ENCODE data around the gene TAC3.

TAC3 gene

DNA sequence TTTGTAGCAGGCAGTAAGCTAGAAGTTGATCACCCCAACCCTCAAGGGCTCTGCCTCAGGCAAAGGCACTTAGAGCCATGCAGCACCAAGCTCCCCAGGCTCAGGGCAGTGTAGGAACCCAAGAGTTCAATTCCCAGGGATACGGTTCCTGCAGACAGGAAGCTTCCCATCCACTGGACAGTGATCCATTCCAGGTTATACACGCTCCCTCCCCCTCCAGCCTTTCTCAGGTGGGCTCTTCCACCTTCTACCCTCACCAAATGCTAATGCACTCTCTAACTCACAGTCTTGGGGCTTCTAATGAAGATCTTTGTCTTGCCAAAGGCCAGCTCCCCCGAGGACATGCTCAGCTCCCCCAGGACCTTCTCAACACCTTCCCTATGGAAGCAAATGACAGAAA lies 20.9 kb upstream of the TAC3 start:
- no peak overlapping the region for H2AFZ ChIP-seq (ENCODE audit: low read depth, low read length)
- H3K9me3 ChIP-seq (ENCODE audit: control insufficient read depth, low read length): no peaks in the 10 kb centered on the region
- H3K4me3 ChIP-seq (ENCODE audit: insufficient read depth in 1 of 2, low read depth in 1 of 2, low read length in 2 of 2): no peak overlapping the region
- H3K4ac ChIP-seq (ENCODE audit: low read depth in 1 of 2, low read length in 2 of 2): no peak overlapping the region
- H3K23ac ChIP-seq (ENCODE audit: low read length in 2 of 2): no peak overlapping the region
- 72% methylated on average over 3 of the region's 3 CpGs for WGBS
- H2AK5ac ChIP-seq (ENCODE audit: low read length, severe bottlenecking): no peak overlapping the region
- H4K91ac ChIP-seq (ENCODE audit: low read length): no peak overlapping the region
- H3K4me2 ChIP-seq (ENCODE audit: low read length, poor library complexity, severe bottlenecking): no peak overlapping the region
- no peak overlapping the region for H2BK5ac ChIP-seq (ENCODE audit: low read depth, low read length, poor library complexity, severe bottlenecking)
- no peak overlapping the region for H2BK15ac ChIP-seq (ENCODE audit: low read depth, poor library complexity, severe bottlenecking)
- no peak overlapping the region for H3K18ac ChIP-seq (ENCODE audit: low read depth in 1 of 2, low read length in 2 of 2)
- H3K9ac ChIP-seq (ENCODE audit: low read length): no peak overlapping the region
- H3K27me3 ChIP-seq (ENCODE audit: control insufficient read depth in 1 of 2, insufficient read depth in 1 of 2, low read length in 2 of 2): peaks cover 66 to 86% of the 10 kb centered on the region in 2 experiments
- no peak overlapping the region for H4K8ac ChIP-seq (ENCODE audit: low read length)
- no peaks in the 10 kb centered on the region for H3K79me1 ChIP-seq (replicated peaks; ENCODE audit: low read length, poor library complexity, severe bottlenecking)
- no peak for DNase-seq
- H2BK120ac ChIP-seq (ENCODE audit: low read depth, low read length): no peak overlapping the region
- no peak overlapping the region for H2BK12ac ChIP-seq (ENCODE audit: low read length in 2 of 2)
- H3K4me1 ChIP-seq (ENCODE audit: control insufficient read depth, insufficient read depth, low read depth, low read length): no peaks in the 10 kb centered on the region
- H3K36me3 ChIP-seq (ENCODE audit: control insufficient read depth in 1 of 2, insufficient read depth in 2 of 2, low read depth in 1 of 2, low read length in 2 of 2): no peaks in the 10 kb centered on the region
- no peak overlapping the region for H3K14ac ChIP-seq (ENCODE audit: low read length in 2 of 2)
- H3K27ac ChIP-seq (ENCODE audit: low read length, poor library complexity, severe bottlenecking): no peak overlapping the region

DNA sequence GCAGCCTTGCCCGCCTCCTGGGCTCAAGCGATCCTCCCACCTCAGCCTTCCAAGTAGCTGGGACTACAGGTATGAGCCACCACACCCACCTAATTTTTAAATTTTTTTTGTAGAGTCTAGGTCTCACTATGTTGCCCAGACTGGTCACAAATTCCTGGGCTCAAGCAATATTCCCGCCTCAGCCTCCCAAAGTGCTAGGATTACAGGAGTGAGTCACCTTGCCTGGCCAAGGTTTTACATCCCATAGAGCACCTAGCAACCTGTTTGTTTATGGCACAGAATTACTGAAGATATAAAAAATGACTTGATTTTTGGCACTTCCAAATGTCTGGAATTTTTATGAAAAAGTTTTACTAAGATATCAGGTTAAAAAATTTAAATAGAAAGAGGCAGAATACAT lies 17.1 kb upstream of the TAC3 start:
- Histone ChIP-seq H3K27me3 (ENCODE audit: control insufficient read depth in 1 of 2, insufficient read depth in 1 of 2, low read length in 2 of 2) (peaks cover 66 to 87% of the 10 kb centered on the region in 2 experiments), H3K4me3 (ENCODE audit: insufficient read depth in 1 of 2, low read depth in 1 of 2, low read length in 2 of 2) (no peak overlapping the region), H3K27ac (ENCODE audit: low read length, poor library complexity, severe bottlenecking) (no peak overlapping the region), H2AK5ac (ENCODE audit: low read length, severe bottlenecking) (no peak overlapping the region), H3K4me2 (ENCODE audit: low read length, poor library complexity, severe bottlenecking) (no peak overlapping the region), H3K4me1 (ENCODE audit: control insufficient read depth, insufficient read depth, low read depth, low read length) (no peaks in the 10 kb centered on the region), H4K8ac (ENCODE audit: low read length) (no peak overlapping the region), H2AFZ (ENCODE audit: low read depth, low read length) (no peak overlapping the region), H2BK120ac (ENCODE audit: low read depth, low read length) (no peak overlapping the region), H3K79me1 (replicated peaks; ENCODE audit: low read length, poor library complexity, severe bottlenecking) (no peaks in the 10 kb centered on the region), H3K14ac (ENCODE audit: low read length in 2 of 2) (no peak overlapping the region), H3K9me3 (ENCODE audit: control insufficient read depth, low read length) (no peaks in the 10 kb centered on the region), H3K9ac (ENCODE audit: low read length) (no peak overlapping the region), H2BK5ac (ENCODE audit: low read depth, low read length, poor library complexity, severe bottlenecking) (no peak overlapping the region), H3K4ac (ENCODE audit: low read depth in 1 of 2, low read length in 2 of 2) (no peak overlapping the region), H2BK15ac (ENCODE audit: low read depth, poor library complexity, severe bottlenecking) (no peak overlapping the region), H3K23ac (ENCODE audit: low read length in 2 of 2) (no peak overlapping the region), H3K18ac (ENCODE audit: low read depth in 1 of 2, low read length in 2 of 2) (no peak overlapping the region), H2BK12ac (ENCODE audit: low read length in 2 of 2) (no peak overlapping the region), H4K91ac (ENCODE audit: low read length) (no peak overlapping the region), H3K36me3 (ENCODE audit: control insufficient read depth in 1 of 2, insufficient read depth in 2 of 2, low read depth in 1 of 2, low read length in 2 of 2) (no peaks in the 10 kb centered on the region)
- DNase-seq: no peak
- 89% methylated on average over 3 of the region's 3 CpGs for WGBS

DNA sequence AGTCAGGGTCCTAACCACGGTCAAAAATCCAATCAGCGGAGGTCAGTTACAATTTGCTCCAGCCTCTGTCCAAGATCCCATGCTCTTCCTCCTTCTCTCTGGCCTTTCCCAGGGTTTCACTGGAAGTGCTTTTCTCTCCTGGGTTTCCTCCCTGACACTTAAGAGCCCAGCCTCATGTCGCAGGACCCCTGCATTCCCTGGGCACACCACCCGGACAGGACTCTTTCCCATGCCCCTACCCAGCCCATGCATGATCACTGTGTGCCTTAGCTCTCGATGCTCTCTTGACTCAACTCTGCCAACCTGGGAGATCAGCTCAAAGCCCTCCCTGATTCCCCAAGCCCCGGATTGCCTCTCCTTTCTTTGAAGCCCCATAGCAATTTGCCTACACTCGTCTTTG lies 15.5 kb upstream of the TAC3 start:
- Histone ChIP-seq H3K23ac (ENCODE audit: low read length in 2 of 2) (no peak overlapping the region), H3K14ac (ENCODE audit: low read length in 2 of 2) (no peak overlapping the region), H3K79me1 (replicated peaks; ENCODE audit: low read length, poor library complexity, severe bottlenecking) (no peaks in the 10 kb centered on the region), H3K4me2 (ENCODE audit: low read length, poor library complexity, severe bottlenecking) (no peak overlapping the region), H3K4ac (ENCODE audit: low read depth in 1 of 2, low read length in 2 of 2) (no peak overlapping the region), H3K9me3 (ENCODE audit: control insufficient read depth, low read length) (no peaks in the 10 kb centered on the region), H3K18ac (ENCODE audit: low read depth in 1 of 2, low read length in 2 of 2) (no peak overlapping the region), H4K8ac (ENCODE audit: low read length) (no peak overlapping the region), H3K27ac (ENCODE audit: low read length, poor library complexity, severe bottlenecking) (no peak overlapping the region), H3K9ac (ENCODE audit: low read length) (no peak overlapping the region), H2BK120ac (ENCODE audit: low read depth, low read length) (no peak overlapping the region), H4K91ac (ENCODE audit: low read length) (no peak overlapping the region), H2AFZ (ENCODE audit: low read depth, low read length) (no peak overlapping the region), H2AK5ac (ENCODE audit: low read length, severe bottlenecking) (no peak overlapping the region), H3K4me1 (ENCODE audit: control insufficient read depth, insufficient read depth, low read depth, low read length) (peaks cover 2% of the 10 kb centered on the region), H3K36me3 (ENCODE audit: control insufficient read depth in 1 of 2, insufficient read depth in 2 of 2, low read depth in 1 of 2, low read length in 2 of 2) (no peaks in the 10 kb centered on the region), H3K4me3 (ENCODE audit: insufficient read depth in 1 of 2, low read depth in 1 of 2, low read length in 2 of 2) (no peak overlapping the region), H2BK12ac (ENCODE audit: low read length in 2 of 2) (no peak overlapping the region), H2BK5ac (ENCODE audit: low read depth, low read length, poor library complexity, severe bottlenecking) (no peak overlapping the region), H3K27me3 (ENCODE audit: control insufficient read depth in 1 of 2, insufficient read depth in 1 of 2, low read length in 2 of 2) (peaks cover 66 to 87% of the 10 kb centered on the region in 2 experiments), H2BK15ac (ENCODE audit: low read depth, poor library complexity, severe bottlenecking) (no peak overlapping the region)
- no peak for DNase-seq
- WGBS: 83% methylated on average over 7 of the region's 7 CpGs

DNA sequence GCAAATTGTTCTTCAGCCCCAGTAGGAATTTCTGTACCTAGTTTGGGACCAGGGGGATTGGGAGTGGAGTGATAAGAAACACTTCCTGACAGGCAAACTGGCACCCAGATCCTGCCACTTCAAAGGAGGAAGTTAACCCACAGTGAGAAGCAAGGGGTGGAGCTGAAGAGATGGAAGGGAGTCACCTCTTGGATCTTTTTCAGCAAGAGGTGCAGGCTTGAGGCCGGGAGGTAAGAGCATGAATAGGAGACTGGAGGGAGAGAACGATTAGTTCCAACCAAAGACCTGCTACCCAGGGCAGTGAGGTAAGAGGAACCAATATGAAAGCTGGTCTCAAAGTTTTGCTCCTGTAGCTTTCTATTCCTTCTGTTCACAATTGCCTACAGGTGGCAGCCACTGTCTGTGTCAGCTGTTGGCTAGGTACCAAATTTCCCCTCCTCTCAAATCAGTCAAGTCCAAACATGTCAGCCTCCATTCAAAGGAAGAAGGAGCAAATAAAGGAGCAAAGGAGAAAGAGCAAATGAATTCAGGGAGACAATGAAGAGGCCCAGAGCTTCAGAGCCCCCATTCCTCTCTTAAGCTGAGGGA lies 14.9 kb upstream of the TAC3 start:
- H2BK15ac ChIP-seq (ENCODE audit: low read depth, poor library complexity, severe bottlenecking): no peak overlapping the region
- WGBS: 74% methylated on average over 2 of the region's 2 CpGs
- H3K18ac ChIP-seq (ENCODE audit: low read depth in 1 of 2, low read length in 2 of 2): no peak overlapping the region
- peaks cover 2% of the 10 kb centered on the region for H3K4me1 ChIP-seq (ENCODE audit: control insufficient read depth, insufficient read depth, low read depth, low read length)
- H3K9me3 ChIP-seq (ENCODE audit: control insufficient read depth, low read length): no peaks in the 10 kb centered on the region
- H3K4me2 ChIP-seq (ENCODE audit: low read length, poor library complexity, severe bottlenecking): no peak overlapping the region
- H3K14ac ChIP-seq (ENCODE audit: low read length in 2 of 2): no peak overlapping the region
- no peak overlapping the region for H3K27ac ChIP-seq (ENCODE audit: low read length, poor library complexity, severe bottlenecking)
- no peak overlapping the region for H3K23ac ChIP-seq (ENCODE audit: low read length in 2 of 2)
- no peaks in the 10 kb centered on the region for H3K36me3 ChIP-seq (ENCODE audit: control insufficient read depth in 1 of 2, insufficient read depth in 2 of 2, low read depth in 1 of 2, low read length in 2 of 2)
- no peak overlapping the region for H4K91ac ChIP-seq (ENCODE audit: low read length)
- H2BK12ac ChIP-seq (ENCODE audit: low read length in 2 of 2): no peak overlapping the region
- H3K79me1 ChIP-seq (replicated peaks; ENCODE audit: low read length, poor library complexity, severe bottlenecking): no peaks in the 10 kb centered on the region
- H3K9ac ChIP-seq (ENCODE audit: low read length): no peak overlapping the region
- H3K27me3 ChIP-seq (ENCODE audit: control insufficient read depth in 1 of 2, insufficient read depth in 1 of 2, low read length in 2 of 2): peaks cover 66 to 87% of the 10 kb centered on the region in 2 experiments
- H2BK5ac ChIP-seq (ENCODE audit: low read depth, low read length, poor library complexity, severe bottlenecking): no peak overlapping the region
- H4K8ac ChIP-seq (ENCODE audit: low read length): no peak overlapping the region
- no peak overlapping the region for H3K4me3 ChIP-seq (ENCODE audit: insufficient read depth in 1 of 2, low read depth in 1 of 2, low read length in 2 of 2)
- no peak for DNase-seq
- no peak overlapping the region for H2BK120ac ChIP-seq (ENCODE audit: low read depth, low read length)
- no peak overlapping the region for H2AK5ac ChIP-seq (ENCODE audit: low read length, severe bottlenecking)
- no peak overlapping the region for H3K4ac ChIP-seq (ENCODE audit: low read depth in 1 of 2, low read length in 2 of 2)
- H2AFZ ChIP-seq (ENCODE audit: low read depth, low read length): no peak overlapping the region

Data from mesenchymal stem cell (in vitro differentiated cells and primary cell).